Central memory CD8-positive, alpha-beta T cell (primary cell): ENCODE measurements around the gene TMEM163.

ENCODE experiments used
- ATAC-seq: fragments of 150-1000 bp; cut with Tn5 transposase; replicated peaks from 2 replicates; pipeline ENCODE4 v1.10.0; 2022; ENCODE audit warnings: mild to moderate bottlenecking, moderate FRiP score, moderate number of reproducible peaks; ENCODE audit not compliant: poor library complexity, severe bottlenecking; ENCODE audit errors: extremely low read depth
- DNase-seq, 2 donors: peaks; one replicate each; pipeline ENCODE4 v3.0.0; 2021; ENCODE audit warnings: low spot score in 2 of 2
- H3K27ac Mint-ChIP-seq: one replicate; pipeline ENCODE4 v1.8.0; 2022; ENCODE audit warnings: low read depth, mild to moderate bottlenecking, moderate library complexity, mixed read lengths
- H3K27me3 Mint-ChIP-seq: one replicate; pipeline ENCODE4 v1.8.0; 2022; ENCODE audit warnings: mixed read lengths
- H3K36me3 Mint-ChIP-seq: one replicate; pipeline ENCODE4 v1.8.0; 2022; ENCODE audit warnings: mild to moderate bottlenecking, moderate library complexity, mixed read lengths; ENCODE audit not compliant: insufficient read depth
- H3K4me1 Mint-ChIP-seq: one replicate; pipeline ENCODE4 v1.8.0; 2022; ENCODE audit warnings: mixed read lengths
- H3K4me3 Mint-ChIP-seq: one replicate; pipeline ENCODE4 v1.8.0; 2022; ENCODE audit warnings: mild to moderate bottlenecking, moderate library complexity, mixed read lengths
- H3K9me3 Mint-ChIP-seq: one replicate; pipeline ENCODE4 v1.8.0; 2022; ENCODE audit warnings: mixed read lengths

Gene TMEM163

GRCh38 chr2:134462791-134463698, 255.8 kb downstream of the TMEM163 start:
- no peak overlapping the region for H3K4me3 Mint-ChIP-seq
- peaks cover 2% of the 10 kb centered on the region for H3K36me3 Mint-ChIP-seq
- H3K27me3 Mint-ChIP-seq: no peaks in the 10 kb centered on the region
- ATAC-seq (no peak), DNase-seq (no peak)
- H3K27ac Mint-ChIP-seq: no peak overlapping the region
- peaks cover 6% of the 10 kb centered on the region for H3K4me1 Mint-ChIP-seq
- no peaks in the 10 kb centered on the region for H3K9me3 Mint-ChIP-seq

GRCh38 chr2:134462275-134462674, 256.5 kb downstream of the TMEM163 start:
- no peak for ATAC-seq
- H3K9me3 Mint-ChIP-seq: no peaks in the 10 kb centered on the region
- no peak overlapping the region for H3K4me3 Mint-ChIP-seq
- DNase-seq: no peak
- peaks cover 2% of the 10 kb centered on the region for H3K36me3 Mint-ChIP-seq
- H3K4me1 Mint-ChIP-seq: peaks cover 6% of the 10 kb centered on the region
- H3K27ac Mint-ChIP-seq: no peak overlapping the region
- H3K27me3 Mint-ChIP-seq: no peaks in the 10 kb centered on the region

DNA sequence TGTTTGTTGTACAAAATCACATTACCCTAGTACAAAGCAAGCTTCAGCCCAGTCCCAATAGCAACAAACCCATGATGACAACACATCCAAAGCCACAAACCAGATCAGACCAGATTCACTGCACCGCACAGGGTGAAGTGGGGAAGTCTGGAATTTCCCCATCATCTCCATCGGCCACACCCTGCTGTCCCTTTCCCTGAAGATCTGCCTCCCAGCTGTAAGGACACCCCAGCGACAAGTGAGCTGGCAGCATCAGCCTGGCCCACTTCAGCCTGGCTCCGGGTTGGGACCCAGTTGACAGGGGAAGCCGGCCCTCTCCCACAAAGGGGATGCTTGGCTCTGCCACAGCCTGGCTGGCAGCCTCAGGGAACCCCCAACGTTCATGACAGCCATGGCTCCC, 257.3 kb downstream of the TMEM163 start:
- Mint-ChIP-seq H3K36me3 (peaks cover 4% of the 10 kb centered on the region), H3K27ac (no peak overlapping the region), H3K27me3 (no peaks in the 10 kb centered on the region), H3K4me3 (no peak overlapping the region), H3K4me1 (peaks cover 6% of the 10 kb centered on the region), H3K9me3 (no peaks in the 10 kb centered on the region)
- ATAC-seq (no peak), DNase-seq (no peak)

GRCh38 chr2:134460583-134460998, 258.2 kb downstream of the TMEM163 start:
- DNase-seq: no peak
- Mint-ChIP-seq H3K4me1 (peaks cover 6% of the 10 kb centered on the region), H3K36me3 (peaks cover 4% of the 10 kb centered on the region), H3K27ac (no peak overlapping the region), H3K9me3 (no peaks in the 10 kb centered on the region), H3K4me3 (no peak overlapping the region), H3K27me3 (no peaks in the 10 kb centered on the region)
- ATAC-seq: no peak

GRCh38 chr2:134459706-134460406, 258.9 kb downstream of the TMEM163 start:
- Mint-ChIP-seq H3K9me3 (no peaks in the 10 kb centered on the region), H3K27ac (peak overlapping the region; percentile 50), H3K4me3 (no peak overlapping the region)

DNA sequence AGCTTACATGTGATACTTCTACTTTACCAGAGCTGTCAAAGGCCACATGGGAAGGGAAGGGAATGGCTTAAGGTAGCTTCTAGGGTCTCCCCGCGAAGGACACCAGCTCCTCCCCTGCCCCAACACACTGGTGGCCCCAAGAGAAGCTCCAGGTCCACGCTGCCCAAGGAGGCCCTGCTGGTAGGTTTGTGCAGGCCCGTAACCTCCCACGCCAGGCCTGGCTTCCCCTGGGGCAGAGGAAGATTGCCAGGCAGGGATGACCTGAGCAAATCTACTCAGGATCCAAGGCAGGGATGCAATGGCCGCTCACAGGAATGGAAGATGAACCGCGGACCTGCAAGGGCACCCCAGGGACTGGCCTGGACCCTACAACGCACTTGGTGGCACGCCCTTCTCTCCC, 259.9 kb downstream of the TMEM163 start:
- no peak for ATAC-seq
- DNase-seq: no peak
- no peaks in the 10 kb centered on the region for H3K27me3 Mint-ChIP-seq
- no peaks in the 10 kb centered on the region for H3K9me3 Mint-ChIP-seq
- no peak overlapping the region for H3K27ac Mint-ChIP-seq
- no peak overlapping the region for H3K4me3 Mint-ChIP-seq
- H3K36me3 Mint-ChIP-seq: peaks cover 4% of the 10 kb centered on the region
- H3K4me1 Mint-ChIP-seq: peaks cover 6% of the 10 kb centered on the region

More at GRCh38 chr2:134459706-134460406, 258.9 kb downstream of the TMEM163 start:
- Mint-ChIP-seq H3K27me3 (no peaks in the 10 kb centered on the region), H3K36me3 (peaks cover 4% of the 10 kb centered on the region), H3K4me1 (peaks cover 6% of the 10 kb centered on the region)
- DNase-seq (no peak), ATAC-seq (no peak)

DNA sequence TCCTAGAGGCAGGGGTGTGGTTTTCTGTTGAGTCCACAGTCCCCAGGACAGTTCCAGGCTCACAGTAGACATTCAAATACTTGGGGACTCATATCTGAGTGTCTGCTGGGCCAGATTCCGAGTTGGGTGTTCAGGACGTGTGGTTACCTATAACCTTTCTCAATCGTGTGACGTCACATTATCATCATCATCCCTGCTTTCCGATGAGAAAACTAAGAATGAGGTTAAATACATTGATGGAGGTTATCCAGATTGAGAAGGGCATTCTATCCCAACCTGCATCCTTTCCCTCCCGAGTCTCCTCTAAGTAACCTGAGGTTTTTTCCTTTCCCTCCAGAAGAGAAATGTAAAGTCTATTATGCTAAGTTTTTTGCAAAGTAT, 260.3 kb downstream of the TMEM163 start:
- Mint-ChIP-seq H3K4me1 (peaks cover 6% of the 10 kb centered on the region), H3K27me3 (no peaks in the 10 kb centered on the region), H3K36me3 (peaks cover 5% of the 10 kb centered on the region), H3K27ac (no peak overlapping the region), H3K4me3 (no peak overlapping the region), H3K9me3 (no peaks in the 10 kb centered on the region)
- no peak for DNase-seq
- ATAC-seq: no peak

DNA sequence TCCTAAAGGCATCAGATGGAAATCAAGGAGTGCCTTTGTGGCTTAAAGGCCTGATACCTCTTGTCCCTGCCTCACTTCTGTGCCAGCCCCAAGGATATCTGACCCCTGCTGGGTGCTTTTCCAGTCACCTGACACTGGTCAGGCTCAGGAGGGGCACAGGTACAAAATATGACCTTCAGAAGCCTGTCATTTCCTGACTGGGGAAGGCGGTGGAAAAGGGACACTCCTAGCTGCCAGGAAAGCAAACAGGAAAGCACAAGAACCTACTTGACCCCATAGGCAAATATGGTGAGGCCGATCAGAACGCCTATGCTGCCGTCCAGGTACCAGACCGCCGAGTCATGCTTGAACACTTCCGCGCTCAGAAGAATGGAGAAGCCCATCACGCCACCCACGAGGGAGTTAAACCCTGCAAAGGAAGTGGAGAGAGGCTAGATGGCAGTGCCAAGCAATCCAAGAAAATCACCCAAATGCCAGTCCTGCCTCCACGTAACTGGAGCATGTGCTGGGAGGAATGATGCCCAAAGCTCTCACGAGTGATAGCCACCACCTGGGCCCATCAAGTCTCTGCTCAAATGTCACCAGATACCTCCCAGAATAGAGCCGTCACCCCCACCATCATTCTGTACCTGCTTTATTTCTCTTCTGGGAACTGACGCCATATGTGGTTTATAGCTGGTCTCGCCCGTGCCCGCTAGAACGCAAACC, 260.9 kb downstream of the TMEM163 start:
- H3K4me1 Mint-ChIP-seq: peaks cover 6% of the 10 kb centered on the region
- H3K4me3 Mint-ChIP-seq: no peak overlapping the region
- DNase-seq (no peak), ATAC-seq (no peak)
- peaks cover 5% of the 10 kb centered on the region for H3K36me3 Mint-ChIP-seq
- no peaks in the 10 kb centered on the region for H3K27me3 Mint-ChIP-seq
- no peak overlapping the region for H3K27ac Mint-ChIP-seq
- no peaks in the 10 kb centered on the region for H3K9me3 Mint-ChIP-seq

- DNase-seq (no peak), ATAC-seq (no peak)
- Mint-ChIP-seq H3K27me3 (no peaks in the 10 kb centered on the region), H3K27ac (no peak overlapping the region), H3K9me3 (no peaks in the 10 kb centered on the region), H3K4me1 (peaks cover 6% of the 10 kb centered on the region), H3K36me3 (peaks cover 5% of the 10 kb centered on the region), H3K4me3 (no peak overlapping the region)
These were observed 261.4 kb downstream of the TMEM163 start for GRCh38 chr2:134457353-134457752.

- H3K27ac Mint-ChIP-seq: no peak overlapping the region
- no peaks in the 10 kb centered on the region for H3K9me3 Mint-ChIP-seq
- DNase-seq (no peak), ATAC-seq (no peak)
- H3K27me3 Mint-ChIP-seq: no peaks in the 10 kb centered on the region
- no peak overlapping the region for H3K4me3 Mint-ChIP-seq
- no peaks in the 10 kb centered on the region for H3K4me1 Mint-ChIP-seq
- peaks cover 5% of the 10 kb centered on the region for H3K36me3 Mint-ChIP-seq
These were observed 263.4 kb downstream of the TMEM163 start for GRCh38 chr2:134455426-134455825.

DNA sequence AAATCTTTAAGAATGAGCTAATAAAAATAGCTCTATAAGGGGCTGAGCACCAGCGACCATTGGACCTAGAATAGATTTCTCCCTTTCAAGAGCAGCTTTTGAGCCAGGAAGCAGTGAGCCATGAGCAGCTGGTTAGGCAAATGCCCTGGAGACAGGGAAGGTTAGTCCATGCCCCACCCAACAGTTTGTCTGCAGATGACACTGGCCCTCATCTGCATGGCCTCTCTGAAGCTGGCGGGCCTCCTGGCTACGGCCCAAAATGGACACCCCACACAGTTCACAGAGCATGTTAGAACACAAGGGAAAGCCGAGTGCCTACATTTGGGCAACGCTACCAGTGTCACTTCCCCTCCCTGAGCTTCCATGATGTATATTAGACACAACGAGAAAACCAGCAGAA, 263.9 kb downstream of the TMEM163 start:
- Mint-ChIP-seq H3K36me3 (peaks cover 5% of the 10 kb centered on the region), H3K4me1 (no peaks in the 10 kb centered on the region), H3K9me3 (no peaks in the 10 kb centered on the region), H3K27ac (no peak overlapping the region), H3K27me3 (no peaks in the 10 kb centered on the region), H3K4me3 (no peak overlapping the region)
- DNase-seq (no peak), ATAC-seq (no peak)

DNA sequence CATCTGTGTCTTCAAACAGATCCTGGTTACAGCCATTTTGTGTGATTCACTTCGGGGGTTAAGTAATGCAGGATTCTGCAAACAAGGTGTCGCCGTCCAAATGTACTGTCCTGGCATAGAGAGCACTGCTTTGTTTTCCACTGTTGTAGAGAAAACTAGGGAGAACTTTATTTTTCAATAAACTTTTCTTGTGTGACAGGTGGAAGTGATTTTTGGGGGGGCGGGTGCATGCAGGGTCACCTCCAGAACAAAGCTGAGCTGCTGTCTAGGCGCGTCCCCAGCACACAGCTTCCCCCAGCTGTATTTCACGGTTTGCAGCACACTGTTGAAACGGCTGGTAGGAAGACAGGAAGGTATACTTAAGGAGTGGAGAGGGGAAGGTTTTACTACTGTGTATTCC, 264.4 kb downstream of the TMEM163 start:
- Mint-ChIP-seq H3K27me3 (no peaks in the 10 kb centered on the region), H3K27ac (no peak overlapping the region), H3K4me1 (no peaks in the 10 kb centered on the region), H3K4me3 (no peak overlapping the region), H3K9me3 (no peaks in the 10 kb centered on the region), H3K36me3 (peaks cover 5% of the 10 kb centered on the region)
- DNase-seq (no peak), ATAC-seq (no peak)
